GM12801 (cell line): ENCODE results near the gene OR10V1.

ENCODE experiments used
- CTCF ChIP-seq: IDR thresholded peaks from one replicate; pipeline ENCODE4 v1.5.1; 2011; ENCODE audit warnings: control low read depth; ENCODE audit not compliant: insufficient read length; ENCODE audit errors: extremely low read depth

Gene OR10V1

GRCh38 chr11:59671471-59671870 is 42.2 kb downstream of the OR10V1 start:
- TF ChIP-seq CTCF: no peak

DNA sequence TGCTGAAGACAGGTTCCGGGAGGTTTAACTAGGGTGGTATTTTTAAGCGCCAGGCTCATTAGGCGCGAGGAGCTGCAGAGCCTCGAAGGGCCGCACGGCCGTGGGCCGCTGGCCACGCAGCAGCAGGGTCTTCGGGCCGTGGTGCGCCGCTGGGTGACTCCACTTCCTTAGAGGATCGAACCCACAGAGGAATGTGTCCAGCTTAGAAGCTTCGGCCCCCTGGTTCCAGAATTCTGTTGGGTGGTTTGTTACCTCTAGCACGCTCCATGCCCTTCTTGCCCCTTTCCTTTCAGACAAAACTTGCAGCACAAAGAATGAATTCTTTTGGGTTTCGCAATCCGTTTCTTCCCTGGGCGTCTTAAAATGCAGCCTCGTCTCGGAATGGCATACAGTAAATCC is 44.0 kb downstream of the OR10V1 start:
- no peak for TF ChIP-seq CTCF

- TF ChIP-seq CTCF: no peak
Observed at GRCh38 chr11:59668950-59669610, 44.6 kb downstream of the OR10V1 start, which contains the start of gene PATL1. Gene PATL1, minus strand, starts transcription at chr11:59669037. Its CDS starts 142 bp downstream, at chr11:59668895.

DNA sequence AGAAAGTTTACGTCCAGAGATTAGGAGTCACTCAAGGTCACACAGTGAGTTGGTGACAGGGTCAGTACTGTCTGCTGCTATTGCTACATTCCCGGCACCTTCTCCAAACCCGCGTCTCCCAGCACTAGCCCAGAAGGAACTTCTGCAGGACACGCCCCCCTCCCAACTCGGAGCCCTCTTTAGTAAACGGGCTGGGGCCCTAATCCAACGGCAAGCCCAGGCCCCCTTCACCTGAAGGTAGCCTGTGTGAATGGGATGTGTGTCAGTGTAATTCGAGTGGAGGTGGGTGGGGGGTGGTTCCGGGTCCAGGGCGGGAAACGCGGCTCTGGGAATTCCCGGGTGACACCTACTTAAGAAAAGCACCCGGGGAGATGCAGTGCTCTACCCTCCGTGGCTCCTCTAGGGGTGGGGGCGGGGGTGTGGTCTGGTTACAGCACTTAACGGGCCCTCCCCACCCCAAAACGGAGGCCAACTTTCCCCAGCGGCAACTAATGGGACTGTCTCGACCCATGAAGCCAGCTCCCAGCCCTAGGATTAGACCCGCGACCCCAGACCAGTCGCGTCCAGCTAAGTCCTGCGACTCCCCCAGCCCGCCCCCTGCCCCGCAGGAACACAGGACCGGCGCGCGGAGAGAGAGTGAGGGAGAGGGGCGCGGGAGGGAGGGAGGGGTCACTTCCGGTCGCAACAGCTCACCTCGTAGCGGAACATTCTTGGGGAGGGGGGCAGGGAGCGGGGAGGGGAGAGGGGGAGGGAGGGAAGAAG is 45.3 kb downstream of the OR10V1 start:
- no peak for TF ChIP-seq CTCF

GRCh38 chr11:59667812-59668187 is 45.8 kb downstream of the OR10V1 start:
- TF ChIP-seq CTCF: no peak

GRCh38 chr11:59666969-59667368 is 46.7 kb downstream of the OR10V1 start:
- TF ChIP-seq CTCF: no peak
